Neural progenitor cell (in vitro differentiated cells): ENCODE measurements around the gene EHMT1. TPM values are rescaled to one million over a fixed set of nuclear protein-coding genes. Genes with fewer than 3 reads are reported as not detected.

Source experiments
- DNase-seq: peaks from one replicate; pipeline ENCODE4 v3.0.0-alpha.2; 2016; ENCODE audit warnings: low spot score
- H2AFZ ChIP-seq: fragments of 200-600 bp; sonication (generic); replicated peaks from 2 replicates; pipeline ENCODE4 v1.6.1; 2016; ENCODE audit warnings: antibody characterized with exemption
- H3F3A ChIP-seq: fragments of 200-600 bp; sonication (generic); 2 replicates; pipeline ENCODE4 v1.6.1; 2016; ENCODE audit warnings: antibody characterized with exemption, low read depth
- H3K27ac ChIP-seq: fragments of 200-600 bp; sonication (generic); 2 replicates; pipeline ENCODE4 v1.5.1; 2016; ENCODE audit warnings: mild to moderate bottlenecking
- H3K27me3 ChIP-seq: fragments of 200-600 bp; sonication (generic); 2 replicates; pipeline ENCODE4 v1.6.1; 2016; ENCODE audit warnings: mild to moderate bottlenecking, moderate library complexity
- H3K36me3 ChIP-seq: fragments of 200-600 bp; sonication (generic); 2 replicates; pipeline ENCODE4 v1.5.1; 2016
- H3K4me1 ChIP-seq: fragments of 200-600 bp; sonication (generic); 2 replicates; pipeline ENCODE4 v1.6.1; 2016; ENCODE audit warnings: mixed run types
- H3K4me2 ChIP-seq: fragments of 200-600 bp; sonication (generic); 2 replicates; pipeline ENCODE4 v1.6.1; 2016
- H3K4me3 ChIP-seq: fragments of 200-600 bp; sonication (generic); 2 replicates; pipeline ENCODE4 v1.5.1; 2016
- H3K79me2 ChIP-seq: fragments of 200-600 bp; sonication (generic); 2 replicates; pipeline ENCODE4 v1.6.1; 2016; ENCODE audit warnings: low read depth
- H3K9ac ChIP-seq: fragments of 200-600 bp; sonication (generic); 2 replicates; pipeline ENCODE4 v1.6.1; 2016
- H3K9me3 ChIP-seq: fragments of 200-600 bp; sonication (generic); 2 replicates; pipeline ENCODE4 v1.5.1; 2016; ENCODE audit warnings: low read depth
- H4K20me1 ChIP-seq: fragments of 200-600 bp; sonication (generic); 2 replicates; pipeline ENCODE4 v1.6.1; 2016; ENCODE audit warnings: low read depth
- H3K27ac Mint-ChIP-seq: 3 replicates; pipeline ENCODE4 v1.8.0; 2021; ENCODE audit warnings: mixed read lengths
- H3K27me3 Mint-ChIP-seq: 2 replicates; pipeline ENCODE4 v1.8.0; 2022; ENCODE audit warnings: low read depth, mild to moderate bottlenecking, inconsistent platforms, moderate library complexity, mixed read lengths; ENCODE audit not compliant: insufficient read depth
- H3K36me3 Mint-ChIP-seq: 3 replicates; pipeline ENCODE4 v1.8.0; 2021; ENCODE audit warnings: mixed read lengths
- H3K4me1 Mint-ChIP-seq: 3 replicates; pipeline ENCODE4 v1.8.0; 2021; ENCODE audit warnings: mixed read lengths
- H3K4me3 Mint-ChIP-seq: 3 replicates; pipeline ENCODE4 v1.8.0; 2021; ENCODE audit warnings: mild to moderate bottlenecking, moderate library complexity, mixed read lengths
- H3K9me3 Mint-ChIP-seq: 3 replicates; pipeline ENCODE4 v1.8.0; 2020; ENCODE audit warnings: mixed read lengths
- EZH2 ChIP-seq: fragments of 200-600 bp; sonication (generic); IDR thresholded peaks from 2 replicates; pipeline ENCODE4 v1.6.1; 2017; ENCODE audit warnings: antibody characterized with exemption, mild to moderate bottlenecking, moderate library complexity
- EZH2phosphoT487 ChIP-seq: fragments of 200-600 bp; sonication (generic); IDR thresholded peaks from 2 replicates; pipeline ENCODE4 v1.6.1; 2017; ENCODE audit warnings: antibody characterized with exemption
- total RNA-seq: library from RNA; depleted of rRNA; stranded (reverse); fragments of >200 nt; gene quantifications from 2 replicates; pipeline ENCODE4 v1.2.3, GENCODE V29; 2015; ENCODE audit warnings: low replicate concordance
- TF ChIP-seq, protein P1 (sequence below): fragments of 200-600 bp; sonication (generic); IDR thresholded peaks from 2 replicates; pipeline ENCODE4 v1.5.1; 2017; ENCODE audit warnings: antibody characterized with exemption, mild to moderate bottlenecking

Gene EHMT1
- total RNA-seq, 1 donor from 2014 or later: 47.8 TPM

DNA sequence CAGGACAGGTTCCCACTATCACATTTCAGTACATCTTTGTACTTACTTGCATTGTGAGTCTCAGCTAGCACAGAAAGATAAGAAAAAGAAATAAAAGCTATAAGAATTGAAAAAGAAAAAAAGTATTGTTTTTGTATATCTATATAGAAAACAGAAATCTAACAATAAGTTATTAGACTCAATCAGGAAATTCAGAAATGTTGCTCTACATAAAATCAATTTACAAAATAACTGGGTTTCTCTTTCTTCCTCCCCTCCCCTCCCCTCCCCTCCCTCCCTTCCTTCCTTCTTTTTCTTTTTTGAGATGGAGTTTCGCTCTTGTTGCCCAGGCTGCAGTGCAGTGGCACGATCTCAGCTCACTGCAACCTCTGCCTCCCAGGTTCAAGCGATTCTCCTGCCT lies 251.6 kb downstream of the EHMT1 start:
- H3K4me1 ChIP-seq: no peaks in the 10 kb centered on the region
- no peaks in the 10 kb centered on the region for H3K79me2 ChIP-seq
- no peak overlapping the region for H3K4me3 ChIP-seq
- no peaks in the 10 kb centered on the region for H3K36me3 Mint-ChIP-seq
- no peaks in the 10 kb centered on the region for H3K4me1 Mint-ChIP-seq
- H3K4me2 ChIP-seq: no peak overlapping the region
- no peak overlapping the region for H2AFZ ChIP-seq
- H3F3A ChIP-seq: no peaks in the 10 kb centered on the region
- no peaks in the 10 kb centered on the region for H3K9me3 Mint-ChIP-seq
- H3K27me3 Mint-ChIP-seq: peaks cover 15% of the 10 kb centered on the region
- no peak overlapping the region for H3K27ac ChIP-seq
- no peak overlapping the region for H3K27ac Mint-ChIP-seq
- H3K27me3 ChIP-seq: peaks cover 23% of the 10 kb centered on the region
- no peaks in the 10 kb centered on the region for H3K36me3 ChIP-seq
- no peak overlapping the region for H3K4me3 Mint-ChIP-seq
- H4K20me1 ChIP-seq: no peaks in the 10 kb centered on the region
- DNase-seq: no peak
- TF ChIP-seq EZH2 (no peak), EZH2phosphoT487 (no peak)
- TF ChIP-seq, protein P1, sequence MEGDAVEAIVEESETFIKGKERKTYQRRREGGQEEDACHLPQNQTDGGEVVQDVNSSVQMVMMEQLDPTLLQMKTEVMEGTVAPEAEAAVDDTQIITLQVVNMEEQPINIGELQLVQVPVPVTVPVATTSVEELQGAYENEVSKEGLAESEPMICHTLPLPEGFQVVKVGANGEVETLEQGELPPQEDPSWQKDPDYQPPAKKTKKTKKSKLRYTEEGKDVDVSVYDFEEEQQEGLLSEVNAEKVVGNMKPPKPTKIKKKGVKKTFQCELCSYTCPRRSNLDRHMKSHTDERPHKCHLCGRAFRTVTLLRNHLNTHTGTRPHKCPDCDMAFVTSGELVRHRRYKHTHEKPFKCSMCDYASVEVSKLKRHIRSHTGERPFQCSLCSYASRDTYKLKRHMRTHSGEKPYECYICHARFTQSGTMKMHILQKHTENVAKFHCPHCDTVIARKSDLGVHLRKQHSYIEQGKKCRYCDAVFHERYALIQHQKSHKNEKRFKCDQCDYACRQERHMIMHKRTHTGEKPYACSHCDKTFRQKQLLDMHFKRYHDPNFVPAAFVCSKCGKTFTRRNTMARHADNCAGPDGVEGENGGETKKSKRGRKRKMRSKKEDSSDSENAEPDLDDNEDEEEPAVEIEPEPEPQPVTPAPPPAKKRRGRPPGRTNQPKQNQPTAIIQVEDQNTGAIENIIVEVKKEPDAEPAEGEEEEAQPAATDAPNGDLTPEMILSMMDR: no peak
- no peaks in the 10 kb centered on the region for H3K9me3 ChIP-seq
- no peak overlapping the region for H3K9ac ChIP-seq

DNA sequence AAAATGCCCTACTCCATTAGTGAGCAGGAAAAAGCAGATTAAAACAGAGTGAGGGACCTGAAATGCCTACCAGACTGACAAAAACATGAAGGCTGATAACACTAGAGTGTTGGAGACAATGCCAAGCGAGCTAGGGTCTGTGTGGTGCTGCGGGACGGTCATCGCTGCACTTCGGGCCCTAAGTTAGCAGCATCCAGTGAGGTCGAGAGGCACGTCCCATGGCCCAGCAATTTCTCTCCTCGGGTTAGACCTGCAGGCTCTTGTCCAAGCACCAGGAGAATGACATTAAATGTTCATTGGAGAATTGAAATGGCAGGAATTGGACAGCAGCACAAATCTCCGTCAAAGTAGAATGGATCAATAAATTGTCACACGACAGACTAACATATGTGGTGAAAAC lies 253.5 kb downstream of the EHMT1 start:
- Histone ChIP-seq H3K4me2 (no peak overlapping the region), H3K79me2 (no peaks in the 10 kb centered on the region), H3K4me3 (no peak overlapping the region), H3K9me3 (no peaks in the 10 kb centered on the region), H3K27ac (no peak overlapping the region), H3K9ac (no peak overlapping the region), H2AFZ (no peak overlapping the region), H3F3A (no peaks in the 10 kb centered on the region), H3K27me3 (peaks cover 42% of the 10 kb centered on the region), H4K20me1 (no peaks in the 10 kb centered on the region), H3K36me3 (no peaks in the 10 kb centered on the region), H3K4me1 (no peaks in the 10 kb centered on the region)
- no peaks in the 10 kb centered on the region for H3K36me3 Mint-ChIP-seq
- no peak overlapping the region for H3K27ac Mint-ChIP-seq
- no peaks in the 10 kb centered on the region for H3K4me1 Mint-ChIP-seq
- peaks cover 5% of the 10 kb centered on the region for H3K9me3 Mint-ChIP-seq
- DNase-seq: no peak
- H3K27me3 Mint-ChIP-seq: peaks cover 25% of the 10 kb centered on the region
- no peak overlapping the region for H3K4me3 Mint-ChIP-seq
- TF ChIP-seq EZH2phosphoT487: no peak
- TF ChIP-seq, protein P1: no peak
- no peak for TF ChIP-seq EZH2

DNA sequence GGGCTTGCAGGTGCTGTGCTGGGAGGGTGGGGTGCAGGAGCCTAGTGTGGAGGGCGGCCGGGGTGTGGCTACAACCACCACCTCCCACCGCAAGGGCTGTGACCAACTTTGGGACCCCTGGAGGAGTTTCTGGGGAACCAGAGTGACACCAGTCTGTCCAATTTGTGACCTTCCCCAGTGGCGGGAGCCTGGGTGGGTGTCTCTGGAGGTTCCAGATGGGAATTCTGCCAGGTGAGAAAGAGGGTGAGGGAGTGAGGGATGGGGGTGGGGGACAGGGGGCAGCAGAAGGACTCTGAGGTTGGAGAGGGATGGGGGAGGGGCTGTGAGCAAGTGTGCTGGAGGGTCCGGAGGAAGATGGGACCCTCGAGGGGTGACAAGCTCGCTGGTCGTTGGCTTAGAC lies 254.6 kb downstream of the EHMT1 start:
- no peaks in the 10 kb centered on the region for H3K4me1 Mint-ChIP-seq
- no peaks in the 10 kb centered on the region for H3K79me2 ChIP-seq
- DNase-seq: no peak
- no peak overlapping the region for H3K27ac ChIP-seq
- H3K9me3 ChIP-seq: no peaks in the 10 kb centered on the region
- no peak overlapping the region for H3K27ac Mint-ChIP-seq
- H3K4me3 Mint-ChIP-seq: no peak overlapping the region
- no peak overlapping the region for H3K9ac ChIP-seq
- peaks cover 3% of the 10 kb centered on the region for H3K4me1 ChIP-seq
- no peaks in the 10 kb centered on the region for H3K36me3 ChIP-seq
- H2AFZ ChIP-seq: no peak overlapping the region
- H3K36me3 Mint-ChIP-seq: no peaks in the 10 kb centered on the region
- H3K27me3 Mint-ChIP-seq: peaks cover 25% of the 10 kb centered on the region
- H3K4me2 ChIP-seq: no peak overlapping the region
- H3K4me3 ChIP-seq: no peak overlapping the region
- H3F3A ChIP-seq: no peaks in the 10 kb centered on the region
- peaks cover 4% of the 10 kb centered on the region for H4K20me1 ChIP-seq
- H3K9me3 Mint-ChIP-seq: peaks cover 5% of the 10 kb centered on the region
- TF ChIP-seq, protein P1: no peak
- TF ChIP-seq EZH2 (no peak), EZH2phosphoT487 (no peak)
- H3K27me3 ChIP-seq: peaks cover 49% of the 10 kb centered on the region
